Jurkat, Clone E6-1 (cell line): ENCODE data around the gene NDST3.
A peak's percentile ranks its signal among the peaks of the same experiment; 100 is the strongest.

Experiments used
- DNase-seq: peaks from one replicate; pipeline ENCODE4 v3.0.0-alpha.2; 2011; ENCODE audit warnings: low read depth, low spot score
- H3K4me3 ChIP-seq: 2 replicates; pipeline ENCODE4 v1.5.1; 2011; ENCODE audit warnings: mild to moderate bottlenecking, low read length, control low read depth, moderate library complexity

The NDST3 gene

DNA sequence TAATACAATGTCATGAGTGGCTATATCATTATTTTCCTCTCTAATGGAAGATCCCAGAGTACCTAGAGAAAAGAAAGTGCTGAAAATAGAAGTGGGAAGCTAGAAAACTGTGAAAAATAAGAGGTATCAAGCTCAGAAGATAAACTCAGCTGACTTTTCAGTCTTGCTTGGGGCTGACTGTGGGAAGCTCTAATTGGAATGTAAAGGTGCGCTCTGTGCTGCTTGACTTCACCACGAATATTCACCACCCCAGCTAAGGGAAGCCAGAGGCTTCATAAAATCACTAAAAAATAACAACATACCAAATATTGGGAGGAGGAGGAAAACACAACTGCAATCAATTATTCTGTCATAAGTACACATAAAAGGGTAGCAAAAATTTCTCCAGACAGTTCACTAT is 25.1 kb downstream of the NDST3 start:
- no peak overlapping the region for H3K4me3 ChIP-seq
- DNase-seq = no peak

DNA sequence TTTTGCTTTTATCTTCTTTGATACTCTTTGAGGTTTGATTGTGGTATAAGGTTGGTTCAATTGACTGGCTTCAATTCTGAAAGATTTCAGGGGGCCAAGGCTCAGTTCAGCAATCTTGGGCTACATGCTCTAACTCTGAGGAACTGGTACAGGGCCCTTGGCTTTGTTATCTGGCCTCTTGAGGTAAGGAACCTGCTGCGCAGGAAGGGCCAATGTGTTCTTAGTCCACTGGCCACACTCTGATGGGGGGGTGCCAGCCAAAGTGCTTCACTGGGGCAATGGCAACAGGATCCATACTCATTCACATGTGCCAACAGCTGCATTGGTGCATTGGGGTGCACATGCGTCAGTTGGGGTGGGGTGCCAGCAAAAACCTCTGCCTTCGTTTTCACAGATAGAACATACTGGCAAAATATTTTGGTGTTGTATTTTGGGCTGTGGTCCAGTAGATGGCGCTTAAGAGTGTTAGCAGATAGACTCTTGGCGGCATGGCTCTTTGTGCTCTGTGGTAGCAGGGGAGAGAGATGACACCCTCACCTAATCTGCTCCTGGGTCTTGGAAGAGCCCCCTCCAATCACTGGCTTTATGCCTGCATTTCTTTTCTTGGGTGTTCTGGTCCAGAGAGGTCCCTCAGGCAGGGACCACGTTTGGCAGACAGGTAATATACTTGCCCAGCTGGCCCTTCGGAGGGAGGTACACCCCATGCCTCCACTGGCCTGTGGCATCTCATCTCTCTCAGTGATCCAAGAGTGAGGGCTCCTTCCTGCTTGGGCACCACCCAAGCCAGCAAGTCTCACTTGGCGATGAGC is 42.9 kb downstream of the NDST3 start:
- H3K4me3 ChIP-seq = no peak overlapping the region
- DNase-seq = peak; percentile 46

DNA sequence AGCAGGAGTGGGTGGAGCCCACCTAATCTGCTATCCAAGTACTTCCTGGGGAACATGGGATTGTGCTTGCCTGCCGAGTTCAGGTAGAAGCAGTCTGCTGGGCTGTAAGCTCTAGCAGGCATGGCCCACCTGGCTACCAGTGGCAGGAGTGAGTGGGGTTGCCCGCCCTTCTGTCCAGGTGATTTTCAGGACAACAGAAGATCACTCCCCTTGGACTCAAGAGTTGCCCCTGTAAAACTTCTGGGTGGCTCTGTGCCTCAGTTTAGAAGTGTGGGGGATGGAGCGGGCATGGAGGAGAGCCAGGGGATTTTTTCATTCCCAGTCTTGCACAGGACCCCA is 43.5 kb downstream of the NDST3 start:
- no peak overlapping the region for H3K4me3 ChIP-seq
- no peak for DNase-seq

DNA sequence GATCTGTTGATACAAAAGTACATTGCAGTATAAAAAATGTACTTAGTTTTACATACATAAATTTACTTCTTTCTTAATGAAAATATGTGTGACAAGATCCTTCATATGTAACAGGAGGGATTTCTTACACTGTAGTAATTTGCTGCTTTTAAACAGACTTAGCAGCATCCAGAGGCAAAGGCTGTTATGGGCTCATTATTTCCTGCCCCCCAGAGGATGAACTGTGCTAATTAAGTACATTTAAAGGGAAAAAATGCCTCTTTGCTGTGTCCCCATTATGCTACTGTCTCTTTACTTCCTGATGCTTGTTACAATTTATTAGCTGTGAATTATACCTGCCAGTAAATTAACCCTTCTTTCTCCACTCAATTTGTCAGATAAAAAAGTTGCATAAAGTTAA is 47.1 kb downstream of the NDST3 start:
- no peak for DNase-seq
- no peak overlapping the region for H3K4me3 ChIP-seq

DNA sequence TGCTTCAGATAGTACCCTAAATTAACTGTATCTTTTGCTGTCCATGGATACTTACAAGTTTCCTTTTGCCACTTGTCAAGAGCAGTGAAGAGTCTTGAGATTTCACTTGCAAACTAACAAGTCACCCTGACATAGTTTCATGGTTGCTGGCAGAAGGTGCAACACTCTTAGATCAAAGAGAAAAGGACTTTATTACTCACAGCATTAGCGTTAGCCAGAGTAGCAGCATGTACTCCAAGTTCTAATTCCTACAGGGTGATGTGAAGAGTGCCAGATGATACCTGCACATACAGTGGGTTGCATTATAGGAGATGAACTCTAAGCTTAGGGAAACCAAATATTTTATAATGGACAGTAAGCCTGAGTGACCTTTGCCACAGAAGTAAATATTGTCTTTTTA is 47.9 kb downstream of the NDST3 start:
- no peak for DNase-seq
- H3K4me3 ChIP-seq = no peak overlapping the region

DNA sequence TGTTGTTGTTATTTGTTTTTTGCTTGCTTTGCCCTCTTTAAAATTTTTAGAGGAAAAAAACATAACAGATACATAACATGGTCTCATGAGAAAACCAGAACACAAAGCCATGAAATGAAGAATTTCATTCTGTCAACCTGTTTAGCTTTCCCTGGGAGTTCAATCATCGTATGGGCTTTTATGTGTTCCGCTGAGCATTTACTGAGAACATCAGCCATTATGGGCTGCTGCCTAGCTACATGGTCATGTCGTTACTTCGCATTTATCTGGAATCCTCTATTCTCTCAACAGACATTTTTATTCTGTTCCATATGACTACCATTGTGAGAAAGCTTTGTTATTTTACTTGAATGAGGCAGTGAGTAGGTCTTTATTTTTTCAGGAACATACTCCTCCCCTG is 51.4 kb downstream of the NDST3 start:
- H3K4me3 ChIP-seq = no peak overlapping the region
- no peak for DNase-seq

DNA sequence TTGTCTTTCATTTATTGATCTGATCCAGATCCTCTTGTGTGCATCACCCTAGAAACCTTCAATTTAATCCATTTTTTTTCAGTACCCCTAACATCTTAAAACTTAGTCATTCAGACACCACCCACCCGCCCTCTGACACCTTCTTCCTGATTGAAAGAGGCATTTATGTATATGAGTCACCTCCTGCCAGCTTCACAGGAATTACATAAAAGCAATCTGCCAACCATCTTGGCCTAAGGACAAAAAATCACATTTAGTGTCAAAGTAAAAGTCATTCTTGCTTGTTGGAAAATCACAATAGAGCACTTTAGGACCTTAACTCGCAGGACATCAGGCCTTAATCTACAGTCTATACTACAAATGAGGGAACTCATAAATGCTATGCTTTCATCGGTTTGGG is 52.1 kb downstream of the NDST3 start:
- DNase-seq = no peak
- H3K4me3 ChIP-seq = no peak overlapping the region

DNA sequence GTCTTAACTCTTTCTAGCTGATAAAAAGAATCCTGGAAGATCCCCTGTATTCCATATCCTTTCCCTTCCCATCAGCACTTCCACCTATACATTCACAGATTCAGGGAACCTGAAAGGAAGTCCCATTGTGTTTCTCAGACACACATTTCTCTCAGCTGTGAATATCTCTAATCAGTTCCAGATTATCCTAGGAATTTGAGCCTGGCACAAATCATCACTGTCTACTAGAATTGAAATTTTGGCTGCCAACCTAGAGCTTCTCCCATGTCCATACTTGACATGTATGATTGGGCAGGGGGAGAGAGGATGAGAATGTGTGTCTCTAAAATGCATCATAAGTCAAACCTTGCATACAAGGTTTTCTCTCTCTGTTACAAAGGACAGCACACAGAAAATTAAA is 53.1 kb downstream of the NDST3 start:
- no peak overlapping the region for H3K4me3 ChIP-seq
- DNase-seq = no peak

DNA sequence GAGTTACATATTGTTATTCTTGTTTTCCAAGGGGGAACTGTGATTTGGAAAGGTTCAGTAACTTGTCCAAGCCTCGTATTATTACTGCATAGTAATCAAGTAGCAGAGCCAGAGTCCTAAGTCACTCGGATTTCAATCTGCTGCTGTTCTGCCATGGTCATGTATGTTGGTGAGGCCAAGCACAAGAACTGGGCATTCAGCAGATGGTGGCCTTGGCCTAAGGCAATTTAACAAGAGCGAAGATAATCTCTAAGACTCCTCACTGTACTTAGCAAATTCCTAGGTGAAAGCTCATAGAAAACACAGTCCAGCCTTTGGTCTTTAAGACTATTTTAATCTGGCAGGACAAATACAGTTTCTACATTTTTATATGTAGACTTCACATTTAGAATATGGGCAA is 64.8 kb downstream of the NDST3 start:
- no peak overlapping the region for H3K4me3 ChIP-seq
- no peak for DNase-seq

DNA sequence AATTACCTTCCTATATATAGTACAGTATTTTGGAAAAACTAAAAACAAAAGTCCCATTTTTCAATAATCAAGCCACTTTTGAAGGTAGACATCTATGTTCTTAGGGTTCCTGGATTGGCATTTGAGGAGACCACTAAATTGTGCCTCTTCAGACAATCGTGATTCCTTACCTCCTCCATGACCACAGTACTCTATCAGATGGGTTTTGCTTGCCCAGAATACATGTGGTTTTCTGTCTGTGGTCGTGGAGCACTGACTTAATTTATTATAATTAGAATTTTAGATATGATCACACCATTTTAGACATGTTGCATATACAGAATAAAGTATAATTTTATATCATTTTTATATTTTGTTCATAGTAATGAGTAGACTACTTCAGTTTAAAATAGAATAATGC is 67.9 kb downstream of the NDST3 start:
- H3K4me3 ChIP-seq = no peak overlapping the region
- no peak for DNase-seq

DNA sequence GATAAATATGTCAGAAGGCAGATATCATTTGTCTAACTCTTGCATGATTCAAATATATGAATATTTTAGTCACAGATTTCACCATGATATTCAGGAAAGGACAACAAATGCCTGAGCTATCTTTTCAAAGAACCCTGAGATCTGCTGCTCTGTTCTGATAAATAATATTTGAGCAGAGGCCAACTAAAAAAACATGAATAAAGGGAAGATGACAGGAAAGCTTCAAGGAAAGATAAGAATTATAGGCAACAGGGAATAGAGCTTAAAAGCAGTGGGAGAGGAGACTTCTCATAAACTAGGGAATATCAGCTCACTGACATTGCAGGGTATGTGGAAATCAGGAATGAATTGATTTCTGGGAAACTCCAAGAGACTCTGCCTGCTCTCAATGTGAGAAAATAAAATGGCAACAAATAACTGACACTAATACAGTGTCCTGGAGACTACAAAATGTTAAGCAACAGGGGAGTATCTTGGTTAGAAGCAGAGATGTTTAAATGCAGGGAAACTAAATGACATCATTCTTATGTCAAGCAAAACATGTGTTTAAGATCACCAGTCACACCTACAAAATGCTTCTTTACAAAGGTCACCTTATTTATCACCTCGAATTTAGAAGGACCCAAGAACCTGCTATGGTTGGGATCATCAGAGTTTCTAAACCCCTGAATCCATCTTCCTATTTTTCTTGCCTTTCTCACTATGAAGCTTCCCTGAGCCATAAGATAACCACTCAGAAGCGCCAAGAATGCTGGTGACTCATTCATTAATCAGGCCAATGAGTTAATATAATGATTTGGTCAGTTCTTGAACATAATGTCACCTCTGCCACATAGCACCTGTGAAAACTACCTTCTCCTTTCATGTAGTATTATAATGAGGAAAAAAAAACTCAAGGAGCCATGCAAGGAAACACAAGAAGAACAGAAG is 78.1 kb downstream of the NDST3 start:
- no peak overlapping the region for H3K4me3 ChIP-seq
- DNase-seq = no peak

DNA sequence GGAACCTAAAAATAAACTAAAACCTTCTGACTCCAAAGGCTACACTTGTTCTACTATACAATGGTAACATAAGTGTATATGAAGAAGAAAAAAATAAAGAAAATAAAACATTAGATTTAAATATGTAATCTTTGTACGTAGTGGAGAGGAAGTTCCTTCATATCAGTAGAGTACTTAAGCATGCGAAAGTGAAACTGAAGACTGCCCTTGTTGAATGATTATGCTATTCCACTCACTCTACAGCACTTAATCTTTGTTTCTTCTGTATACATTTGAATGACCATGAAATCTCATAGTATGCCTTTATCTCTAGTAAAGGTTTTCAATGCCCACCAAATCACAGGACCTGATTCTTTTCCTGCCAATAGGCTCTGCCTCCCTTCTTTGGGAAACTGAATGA is 78.9 kb downstream of the NDST3 start:
- no peak overlapping the region for H3K4me3 ChIP-seq
- no peak for DNase-seq

DNA sequence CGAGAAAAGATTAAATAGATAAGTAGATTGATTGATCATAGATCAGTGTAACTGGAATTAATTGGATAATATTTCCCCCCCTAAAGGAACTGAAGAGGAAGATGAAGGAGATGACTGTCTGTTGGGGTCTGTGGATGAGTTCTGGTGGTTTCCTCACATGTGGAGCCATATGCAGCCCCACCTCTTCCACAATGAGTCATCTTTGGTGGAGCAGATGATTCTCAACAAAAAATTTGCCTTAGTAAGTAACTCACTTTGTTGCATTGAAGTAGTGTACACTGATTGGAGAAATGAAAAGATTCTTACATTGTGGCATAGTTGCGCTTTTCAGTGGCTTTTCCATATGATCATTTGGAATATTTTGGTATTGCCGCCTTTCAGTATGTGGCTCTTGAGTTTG is 80.4 kb downstream of the NDST3 start:
- DNase-seq = no peak
- H3K4me3 ChIP-seq = no peak overlapping the region

DNA sequence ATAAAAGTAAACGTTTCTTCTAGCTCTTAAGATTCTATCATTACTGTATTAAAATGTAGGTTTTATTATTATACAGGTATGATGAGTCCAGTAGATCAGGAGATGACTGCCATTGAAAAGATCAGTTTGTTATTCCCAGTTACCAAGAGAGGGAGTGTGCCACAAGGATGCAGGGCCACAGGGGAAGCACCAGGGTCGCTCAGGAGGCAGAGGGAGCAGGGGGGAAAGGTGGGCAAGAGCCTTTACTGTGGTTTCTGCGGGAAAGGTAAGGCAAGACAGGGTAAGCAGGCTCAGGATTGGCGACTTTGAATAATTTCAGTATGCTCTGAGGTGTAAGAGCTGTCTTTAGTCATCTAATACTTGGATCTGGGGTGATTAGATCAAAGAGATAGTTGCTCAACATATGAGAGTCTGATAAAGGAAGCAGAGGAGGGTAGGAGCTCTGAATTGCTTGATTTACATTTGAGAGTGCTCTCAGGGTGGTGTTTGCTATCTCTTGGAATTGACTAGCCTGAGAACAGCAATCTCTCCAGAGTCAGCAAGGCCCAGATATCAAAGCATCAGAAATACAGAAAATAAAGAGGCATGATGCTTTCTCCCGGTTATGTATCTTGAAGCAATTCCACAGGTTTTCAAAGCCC is 86.0 kb downstream of the NDST3 start:
- H3K4me3 ChIP-seq = no peak overlapping the region
- DNase-seq = peak; percentile 68

DNA sequence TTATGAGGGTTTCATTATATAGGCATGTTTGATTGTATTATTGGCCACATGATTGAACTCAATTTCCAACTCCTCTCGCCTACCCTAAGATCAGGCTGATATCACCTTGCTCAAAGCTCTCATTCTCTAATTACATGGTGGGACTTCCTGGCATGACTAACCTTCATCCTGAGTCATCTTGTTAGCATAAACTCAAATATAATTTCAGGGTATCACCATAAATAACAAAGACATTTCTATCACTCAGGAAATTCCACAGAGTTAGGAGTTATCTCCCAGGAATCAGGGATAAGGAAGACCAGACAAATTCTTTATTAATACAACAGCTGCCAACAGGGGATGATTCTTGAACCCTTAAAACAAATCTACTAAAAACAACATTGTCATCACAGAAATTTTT is 90.7 kb downstream of the NDST3 start:
- no peak overlapping the region for H3K4me3 ChIP-seq
- DNase-seq = no peak

DNA sequence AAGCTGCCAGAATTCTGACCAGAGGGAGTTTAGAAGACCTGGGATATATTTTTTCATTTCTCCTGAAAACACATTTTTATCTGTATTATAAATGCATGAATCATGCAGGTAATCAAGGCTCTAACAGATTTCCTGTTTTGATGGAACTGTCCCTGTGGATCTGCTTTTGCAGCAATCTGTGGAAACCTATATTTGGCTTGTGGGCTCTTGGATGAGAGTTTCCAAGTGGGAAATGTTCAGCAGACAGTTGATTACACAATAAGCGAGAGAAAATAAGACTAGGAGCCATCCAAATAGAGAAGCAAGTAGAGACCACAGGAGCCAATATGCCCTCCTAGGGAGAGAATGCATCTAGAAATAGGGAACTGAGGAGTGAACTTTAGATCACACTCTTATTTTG is 105.0 kb downstream of the NDST3 start:
- no peak for DNase-seq
- no peak overlapping the region for H3K4me3 ChIP-seq

DNA sequence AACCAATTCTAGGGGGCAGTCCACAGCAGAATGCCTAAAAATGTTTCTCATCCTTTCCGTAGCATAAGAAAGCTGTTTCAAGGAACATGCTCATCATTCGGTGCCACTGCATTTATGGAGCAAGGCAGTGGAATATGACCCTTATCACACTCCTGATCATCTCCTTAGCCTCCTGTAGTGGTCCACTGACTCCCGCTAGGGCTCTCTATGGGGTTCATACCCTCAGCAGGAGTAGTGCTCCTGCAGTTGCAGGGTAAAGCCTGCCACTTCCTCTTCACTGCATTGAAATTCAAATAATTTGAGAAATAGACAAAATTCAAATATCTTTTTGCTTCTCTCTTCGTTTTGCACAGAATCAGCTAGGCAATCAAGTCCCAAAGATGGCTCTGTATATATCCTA is 107.0 kb downstream of the NDST3 start:
- no peak for DNase-seq
- H3K4me3 ChIP-seq = no peak overlapping the region

DNA sequence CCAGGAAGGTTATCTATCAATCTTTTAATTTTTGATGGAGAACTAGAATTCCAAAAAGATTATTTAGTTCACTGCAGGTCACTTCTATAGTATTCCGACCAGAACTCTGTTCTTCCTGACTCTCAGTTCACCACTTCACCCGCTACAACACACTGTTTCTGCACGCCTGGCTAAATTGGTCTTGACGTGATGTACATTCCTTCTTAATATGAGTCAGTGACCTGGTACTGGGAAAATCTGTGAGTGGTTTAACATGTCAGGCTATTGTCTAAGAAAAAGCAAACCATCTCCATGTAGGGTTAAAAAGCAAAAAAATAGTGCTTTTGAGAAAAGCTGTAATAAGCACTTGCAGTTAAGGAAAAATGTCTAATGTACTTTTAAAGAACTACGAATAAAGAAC is 120.4 kb downstream of the NDST3 start:
- no peak overlapping the region for H3K4me3 ChIP-seq
- DNase-seq = no peak

DNA sequence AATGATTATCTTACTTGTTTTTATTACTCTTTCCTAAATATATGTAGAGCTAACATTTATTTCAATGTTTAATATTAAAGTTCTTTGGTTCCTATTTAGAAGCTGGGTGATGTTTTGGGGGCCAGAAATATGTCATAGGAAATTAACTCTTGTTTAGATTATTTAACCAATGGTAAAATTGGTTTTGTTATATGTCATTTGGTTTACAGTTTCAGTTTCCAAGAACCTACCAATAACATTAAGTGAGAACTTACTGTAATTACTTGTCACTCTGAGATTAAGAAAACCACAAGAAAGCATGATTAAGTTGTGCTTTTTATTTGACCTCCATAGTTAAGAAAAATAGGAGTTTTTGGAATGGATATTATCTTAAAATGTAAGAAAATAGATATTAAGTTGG is 121.2 kb downstream of the NDST3 start:
- no peak overlapping the region for H3K4me3 ChIP-seq
- no peak for DNase-seq

DNA sequence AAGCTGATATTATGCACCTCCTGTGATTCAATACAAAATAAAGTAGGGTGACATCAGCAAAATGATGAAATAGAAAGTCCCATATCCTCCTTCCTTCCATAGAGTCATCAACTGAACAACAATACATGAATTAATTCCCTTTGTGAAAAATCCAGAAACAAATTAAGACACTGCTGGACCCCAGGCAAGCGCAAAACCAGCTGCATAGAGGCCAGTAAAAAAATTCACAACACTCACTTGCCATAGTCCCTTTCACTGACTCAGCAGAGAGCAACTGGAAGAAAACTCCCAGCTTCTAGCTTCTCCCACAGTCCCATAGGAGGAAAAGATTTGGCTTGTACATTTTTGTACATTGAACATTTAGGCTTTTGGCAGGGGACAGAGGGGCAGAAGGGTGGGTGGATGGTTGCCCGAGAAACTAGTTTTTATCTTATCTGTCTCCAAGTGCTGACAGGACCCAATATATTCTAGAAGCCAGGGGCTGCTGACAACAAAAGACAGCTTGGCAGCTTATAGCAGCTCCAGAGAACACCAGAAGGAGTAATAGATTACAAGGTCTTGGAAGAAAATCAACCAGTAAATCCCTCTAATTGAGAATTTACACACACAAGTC is 124.6 kb downstream of the NDST3 start:
- no peak overlapping the region for H3K4me3 ChIP-seq
- no peak for DNase-seq
